GM23248 (cell line): ENCODE results near the gene FOXL1. TPM values are rescaled to one million over a fixed set of nuclear protein-coding genes. Genes with fewer than 3 reads are reported as not detected.
A peak's percentile ranks its signal among the peaks of the same experiment; 100 is the strongest.

Source experiments
- DNase-seq: peaks from one replicate; pipeline ENCODE4 v3.0.0-alpha.2; 2015
- H2AFZ ChIP-seq: fragments of 200-600 bp; sonication (generic); 2 replicates; pipeline ENCODE4 v1.6.1; 2016; ENCODE audit warnings: antibody characterized with exemption
- H3F3A ChIP-seq: fragments of 200-600 bp; sonication (generic); 2 replicates; pipeline ENCODE4 v1.6.1; 2016; ENCODE audit warnings: mild to moderate bottlenecking, antibody characterized with exemption, mixed run types; ENCODE audit not compliant: insufficient read depth
- H3K27ac ChIP-seq: fragments of 200-600 bp; sonication (generic); 2 replicates; pipeline ENCODE4 v1.5.1; 2016; ENCODE audit warnings: mild to moderate bottlenecking
- H3K27me3 ChIP-seq: fragments of 200-600 bp; sonication (generic); replicated peaks from 2 replicates; pipeline ENCODE4 v1.6.1; 2016; ENCODE audit warnings: mild to moderate bottlenecking; ENCODE audit not compliant: insufficient read depth
- H3K36me3 ChIP-seq: fragments of 200-600 bp; sonication (generic); 2 replicates; pipeline ENCODE4 v1.6.1; 2016; ENCODE audit warnings: low read depth, mild to moderate bottlenecking
- H3K4me1 ChIP-seq: fragments of 200-600 bp; sonication (generic); 2 replicates; pipeline ENCODE4 v1.6.1; 2016; ENCODE audit warnings: mild to moderate bottlenecking; ENCODE audit not compliant: insufficient read depth
- H3K4me2 ChIP-seq: fragments of 200-600 bp; sonication (generic); one replicate; pipeline ENCODE4 v1.6.1; 2016; ENCODE audit warnings: mild to moderate bottlenecking; ENCODE audit not compliant: unreplicated experiment
- H3K4me3 ChIP-seq: fragments of 200-600 bp; sonication (generic); 2 replicates; pipeline ENCODE4 v1.5.1; 2016; ENCODE audit warnings: mild to moderate bottlenecking
- H3K79me2 ChIP-seq: fragments of 200-600 bp; sonication (generic); 2 replicates; pipeline ENCODE4 v1.6.1; 2016; ENCODE audit warnings: mild to moderate bottlenecking; ENCODE audit not compliant: insufficient read depth
- H3K9ac ChIP-seq: fragments of 200-600 bp; sonication (generic); 2 replicates; pipeline ENCODE4 v1.6.1; 2016; ENCODE audit warnings: mild to moderate bottlenecking
- H3K9me2 ChIP-seq: fragments of 200-600 bp; sonication (generic); 2 replicates; pipeline ENCODE4 v1.6.1; 2016; ENCODE audit warnings: mixed run types, mild to moderate bottlenecking, moderate library complexity; ENCODE audit not compliant: insufficient read depth
- H3K9me3 ChIP-seq: fragments of 200-600 bp; sonication (generic); one replicate; pipeline ENCODE4 v1.6.1; 2017; ENCODE audit warnings: low read depth
- H4K20me1 ChIP-seq: fragments of 200-600 bp; sonication (generic); 2 replicates; pipeline ENCODE4 v1.6.0; 2016; ENCODE audit not compliant: insufficient read depth
- EZH2 ChIP-seq: fragments of 200-600 bp; sonication (generic); IDR thresholded peaks from 2 replicates; pipeline ENCODE4 v1.6.1; 2018; ENCODE audit warnings: antibody characterized with exemption, mild to moderate bottlenecking; ENCODE audit not compliant: insufficient read depth, poor library complexity, severe bottlenecking
- EZH2phosphoT487 ChIP-seq: fragments of 200-600 bp; sonication (generic); IDR thresholded peaks from 2 replicates; pipeline ENCODE4 v1.6.1; 2018; ENCODE audit warnings: antibody characterized with exemption, moderate library complexity, mild to moderate bottlenecking, low read depth; ENCODE audit not compliant: insufficient read depth
- WGBS, 2 experiments: methylation state at CpG; one replicate each; pipeline ENCODE4 v1.1.6; 2015 to 2017; ENCODE audit warnings: low lambda C conversion rate in 2 of 2, low coverage in 1 of 2; ENCODE audit errors: missing lambda C conversion rate in 2 of 2; 5-methylcytosine and 5-hydroxymethylcytosine counted together
- in situ Hi-C: fragments of 300-500 bp; cut with MboI; formaldehyde crosslinking; loops from 2 replicates; pipeline ENCODE4 v1.15.0; 2020
- polyA plus RNA-seq: library from polyadenylated mRNA; unstranded; fragments of >200 nt; fragmentation: Nextera tagmentation; extraction: Ambion mirVana; gene quantifications from 2 replicates; pipeline ENCODE4 v1.2.1, GENCODE V29; 2016
- total RNA-seq: library from RNA; depleted of rRNA; stranded (reverse); fragments of >200 nt; shearing (Covaris generic); gene quantifications from 2 replicates; pipeline ENCODE4 v1.2.3, GENCODE V29; 2014

Gene FOXL1
- total and polyA plus RNA-seq, 2 experiments from 2014 or later: 4.9 to 14.5 TPM

DNA sequence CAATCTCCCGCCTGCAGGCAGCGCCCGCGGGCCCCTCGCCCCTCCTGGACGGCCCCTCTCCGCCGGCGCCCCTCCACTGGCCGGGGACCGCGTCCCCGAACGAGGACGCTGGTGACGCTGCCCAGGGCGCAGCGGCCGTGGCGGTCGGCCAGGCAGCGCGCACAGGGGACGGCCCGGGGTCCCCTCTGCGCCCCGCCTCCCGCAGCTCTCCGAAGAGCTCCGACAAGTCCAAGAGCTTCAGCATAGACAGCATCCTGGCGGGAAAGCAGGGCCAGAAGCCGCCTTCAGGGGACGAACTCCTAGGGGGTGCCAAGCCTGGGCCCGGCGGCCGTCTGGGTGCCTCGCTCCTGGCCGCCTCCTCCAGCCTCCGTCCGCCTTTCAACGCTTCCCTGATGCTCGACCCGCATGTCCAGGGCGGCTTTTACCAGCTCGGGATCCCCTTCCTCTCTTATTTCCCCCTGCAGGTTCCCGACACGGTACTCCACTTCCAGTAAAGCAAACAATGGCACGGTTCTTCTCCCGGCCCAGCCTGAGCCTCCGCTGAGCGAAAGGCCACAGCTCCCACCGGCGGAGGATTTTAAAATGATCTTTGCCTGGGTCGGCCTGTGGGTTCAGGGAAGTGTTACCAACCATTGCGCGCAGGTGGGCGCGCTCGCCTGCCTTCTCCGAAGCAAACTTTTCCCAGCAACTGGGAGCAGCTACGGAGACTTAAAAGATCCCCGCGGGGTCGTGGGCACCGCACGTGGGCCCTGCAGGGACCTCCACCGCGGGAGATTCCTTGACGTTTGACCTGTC lies 1.1 kb downstream of the FOXL1 start:
- H3K4me1 ChIP-seq: peaks cover 53% of the 10 kb centered on the region
- peak overlapping the region; percentile 81 for H3K4me3 ChIP-seq
- H3K9ac ChIP-seq: peak overlapping the region; percentile 84
- peaks cover 34% of the 10 kb centered on the region for H3F3A ChIP-seq
- peak overlapping the region; percentile 86 for H3K27ac ChIP-seq
- peak; percentile 66 for DNase-seq
- H4K20me1 ChIP-seq: no peaks in the 10 kb centered on the region
- no peaks in the 10 kb centered on the region for H3K27me3 ChIP-seq
- peak overlapping the region; percentile 99 for H3K4me2 ChIP-seq
- no peaks in the 10 kb centered on the region for H3K9me3 ChIP-seq
- in situ Hi-C loops: loop anchor here (10.0 kb wide), 1 partner anchor 175 kb away; no protein-coding TSS in a partner anchor
- H2AFZ ChIP-seq: peak overlapping the region; percentile 56
- TF ChIP-seq EZH2: no peak
- TF ChIP-seq EZH2phosphoT487: no peak
- WGBS, 2 experiments: 8% methylated on average over 40 to 49 of the region's 69 CpGs
- peaks cover 63% of the 10 kb centered on the region for H3K79me2 ChIP-seq
- no peaks in the 10 kb centered on the region for H3K36me3 ChIP-seq
- no peaks in the 10 kb centered on the region for H3K9me2 ChIP-seq

DNA sequence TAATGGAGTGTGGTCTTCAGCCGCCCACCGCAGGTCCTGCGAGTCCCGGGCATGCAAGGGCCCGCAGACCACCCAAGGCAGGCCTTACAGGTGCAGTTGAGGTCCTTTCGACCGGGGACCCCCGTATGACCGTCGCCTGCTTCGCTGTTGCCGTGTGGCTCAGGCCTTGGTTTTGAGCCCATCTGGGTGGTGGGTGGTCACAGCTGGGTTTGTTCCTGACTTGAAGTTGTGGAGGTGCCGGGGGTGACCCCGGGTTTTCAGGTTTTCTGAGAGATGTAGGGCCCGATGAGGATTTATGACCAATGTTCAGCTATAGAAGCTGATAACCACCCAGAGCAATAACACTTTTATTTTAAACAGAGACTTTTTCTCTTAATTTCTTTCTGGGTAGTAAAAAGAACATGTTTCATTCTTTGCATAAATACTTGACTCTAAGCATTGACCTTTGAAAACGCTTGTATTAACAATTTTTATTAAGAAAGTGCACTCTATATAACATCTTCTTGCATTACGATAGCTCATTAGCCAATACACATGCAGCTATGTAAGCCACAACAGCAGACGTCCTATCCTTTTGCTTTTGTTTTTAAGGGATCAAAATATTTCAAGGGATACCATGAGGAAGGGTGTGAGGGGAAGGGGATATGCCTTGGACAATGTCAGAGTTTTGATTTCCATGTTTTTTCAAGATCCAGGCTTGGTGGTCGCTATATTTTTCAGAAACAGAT lies 1.9 kb downstream of the FOXL1 start:
- Histone ChIP-seq H4K20me1 (no peaks in the 10 kb centered on the region), H3F3A (peaks cover 34% of the 10 kb centered on the region), H3K36me3 (no peaks in the 10 kb centered on the region), H3K9ac (peak overlapping the region; percentile 84), H3K9me3 (no peaks in the 10 kb centered on the region), H3K9me2 (no peaks in the 10 kb centered on the region), H3K79me2 (peaks cover 58% of the 10 kb centered on the region), H3K4me1 (peaks cover 59% of the 10 kb centered on the region), H3K4me3 (peak overlapping the region; percentile 81), H3K27ac (peak overlapping the region; percentile 86), H3K4me2 (peak overlapping the region; percentile 99), H3K27me3 (no peaks in the 10 kb centered on the region), H2AFZ (peak overlapping the region; percentile 56; the same call in 1 of the 2 replicates)
- 25 to 34% methylated on average over 18 to 19 of the region's 19 CpGs for WGBS, 2 experiments
- DNase-seq: peak; percentile 50
- in situ Hi-C loops: loop anchor here (10.0 kb wide), 1 partner anchor 175 kb away; no protein-coding TSS in a partner anchor
- TF ChIP-seq EZH2phosphoT487: no peak
- no peak for TF ChIP-seq EZH2

DNA sequence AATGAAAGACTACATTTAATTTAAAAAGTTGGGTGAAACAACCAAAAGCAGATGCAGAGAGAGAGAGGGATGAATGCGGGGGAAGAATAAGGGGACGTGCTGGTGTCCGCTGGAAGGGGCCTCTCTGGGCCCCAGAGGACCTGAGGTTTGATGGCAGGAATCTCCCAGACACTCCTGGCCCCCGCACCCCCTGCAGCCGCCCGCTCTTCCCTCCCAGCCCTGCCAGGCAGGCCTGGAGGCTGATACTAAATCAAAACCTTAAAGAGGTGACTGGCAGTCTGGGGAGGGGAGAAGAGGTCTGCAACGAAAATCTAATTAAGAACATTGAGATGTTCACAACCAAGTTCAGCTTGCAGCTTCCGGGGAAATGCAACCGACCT lies 2.4 kb downstream of the FOXL1 start:
- H4K20me1 ChIP-seq: no peaks in the 10 kb centered on the region
- peaks cover 36% of the 10 kb centered on the region for H3F3A ChIP-seq
- in situ Hi-C loops: loop anchor here (10.0 kb wide), 1 partner anchor 174 kb away; no protein-coding TSS in a partner anchor
- H3K27ac ChIP-seq: peak overlapping the region; percentile 86
- H3K9ac ChIP-seq: peak overlapping the region; percentile 84
- H3K9me3 ChIP-seq: no peaks in the 10 kb centered on the region
- H3K4me3 ChIP-seq: peak overlapping the region; percentile 81
- H3K4me2 ChIP-seq: peak overlapping the region; percentile 99
- H2AFZ ChIP-seq: no peak overlapping the region
- H3K36me3 ChIP-seq: no peaks in the 10 kb centered on the region
- H3K27me3 ChIP-seq: no peaks in the 10 kb centered on the region
- TF ChIP-seq EZH2 (no peak), EZH2phosphoT487 (no peak)
- WGBS, 2 experiments: 57 to 66% methylated on average over 9 of the region's 9 CpGs
- DNase-seq: no peak
- peaks cover 60% of the 10 kb centered on the region for H3K4me1 ChIP-seq
- peaks cover 58% of the 10 kb centered on the region for H3K79me2 ChIP-seq
- H3K9me2 ChIP-seq: no peaks in the 10 kb centered on the region

DNA sequence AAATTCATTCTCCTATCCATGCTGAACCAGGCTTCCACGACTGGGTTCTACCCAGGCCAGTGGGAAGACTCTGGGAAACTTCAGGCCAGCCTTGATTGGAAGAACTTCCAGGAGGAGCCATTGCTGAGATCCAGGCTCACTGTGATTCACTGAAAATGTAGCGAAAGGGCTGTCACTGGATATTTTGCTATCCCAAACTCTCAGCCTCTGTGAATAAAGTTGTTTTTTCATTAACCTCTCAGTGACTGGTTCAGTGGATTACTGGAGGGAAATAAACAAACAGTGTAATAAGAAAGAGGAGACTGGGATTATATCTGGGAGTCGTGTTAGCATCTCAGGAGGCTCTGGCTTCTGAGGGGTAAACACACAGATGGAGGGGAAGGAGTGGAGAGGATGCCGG lies 3.1 kb downstream of the FOXL1 start:
- no peaks in the 10 kb centered on the region for H4K20me1 ChIP-seq
- peak; percentile 59 for DNase-seq
- H3K36me3 ChIP-seq: no peaks in the 10 kb centered on the region
- peak overlapping the region; percentile 99 for H3K4me2 ChIP-seq
- peaks cover 41% of the 10 kb centered on the region for H3F3A ChIP-seq
- peaks cover 66% of the 10 kb centered on the region for H3K4me1 ChIP-seq
- TF ChIP-seq EZH2 (no peak), EZH2phosphoT487 (no peak)
- H3K9me3 ChIP-seq: no peaks in the 10 kb centered on the region
- peak overlapping the region; percentile 81 for H3K4me3 ChIP-seq
- H2AFZ ChIP-seq: peak overlapping the region; percentile 19; the same call in 1 of the 2 replicates
- peaks cover 58% of the 10 kb centered on the region for H3K79me2 ChIP-seq
- peak overlapping the region; percentile 84 for H3K9ac ChIP-seq
- H3K27ac ChIP-seq: peak overlapping the region; percentile 86
- no peaks in the 10 kb centered on the region for H3K27me3 ChIP-seq
- WGBS, 2 experiments: 45 to 46% methylated on average over 4 of the region's 4 CpGs
- H3K9me2 ChIP-seq: no peaks in the 10 kb centered on the region
- in situ Hi-C loops: loop anchor here (10.0 kb wide), 1 partner anchor 173 kb away; no protein-coding TSS in a partner anchor
